Keratinocyte (primary cell): Measurements from ENCODE around the gene MME. TPM values are rescaled to one million over a fixed set of nuclear protein-coding genes. Genes with fewer than 3 reads are reported as not detected.

Experiments
- DNase-seq: peaks from one replicate; pipeline ENCODE4 v3.0.0-alpha.2; 2011; ENCODE audit warnings: low read depth, missing footprints, low spot score
- FAIRE-seq: peaks from 2 replicates; lab custom pipeline; 2011; peaks lifted over from hg19 to GRCh38; lab: Jason Lieb, UNC
- H2AFZ ChIP-seq: 2 replicates; pipeline ENCODE4 v1.6.0; 2012; ENCODE audit warnings: low read length, control low read depth, inconsistent platforms; ENCODE audit not compliant: control insufficient read depth
- H3K27ac ChIP-seq: 2 replicates; pipeline ENCODE4 v1.5.1; 2011; ENCODE audit warnings: low read length; ENCODE audit not compliant: control insufficient read depth, insufficient read depth
- H3K27me3 ChIP-seq: 3 replicates; pipeline ENCODE4 v1.6.0; 2011; ENCODE audit warnings: low read length; ENCODE audit not compliant: control insufficient read depth, insufficient read depth; ENCODE audit errors: extremely low read depth
- H3K36me3 ChIP-seq, 2 experiments: 2 replicates in 1 of 2; 3 replicates in 1 of 2; pipeline ENCODE4 v1.5.1; 2011; ENCODE audit warnings: low read length in 2 of 2, mild to moderate bottlenecking in 1 of 2; ENCODE audit not compliant: control insufficient read depth in 2 of 2, insufficient read depth in 2 of 2; ENCODE audit errors: extremely low read depth in 1 of 2
- H3K4me1 ChIP-seq: 3 replicates; pipeline ENCODE4 v1.5.1; 2011; ENCODE audit warnings: low read length; ENCODE audit not compliant: control insufficient read depth, insufficient read depth; ENCODE audit errors: extremely low read depth
- H3K4me2 ChIP-seq: 3 replicates; pipeline ENCODE4 v1.6.0; 2011; ENCODE audit warnings: low read depth, low read length; ENCODE audit not compliant: control insufficient read depth, insufficient read depth; ENCODE audit errors: extremely low read depth
- H3K4me3 ChIP-seq, 3 experiments: fragments of 200-600 bp in 1 of 3; sonication (generic) in 1 of 3; 2 replicates in 2 of 3; 3 replicates in 1 of 3; pipeline ENCODE4 v1.5.1; 2011 to 2016; ENCODE audit warnings: low read length in 3 of 3, mild to moderate bottlenecking in 3 of 3, control low read depth in 2 of 3, inconsistent platforms in 1 of 3, low read depth in 1 of 3, mixed read lengths in 1 of 3, mixed run types in 1 of 3, moderate library complexity in 1 of 3; ENCODE audit not compliant: control insufficient read depth in 2 of 3, insufficient read depth in 2 of 3; ENCODE audit errors: extremely low read depth in 1 of 3
- H3K79me2 ChIP-seq: 2 replicates; pipeline ENCODE4 v1.6.0; 2012; ENCODE audit warnings: low read length; ENCODE audit not compliant: control insufficient read depth, insufficient read depth
- H3K9ac ChIP-seq: 3 replicates; pipeline ENCODE4 v1.6.0; 2011; ENCODE audit warnings: low read length; ENCODE audit not compliant: control insufficient read depth, insufficient read depth; ENCODE audit errors: extremely low read depth
- H3K9me1 ChIP-seq: 3 replicates; pipeline ENCODE4 v1.6.0; 2011; ENCODE audit warnings: low read length; ENCODE audit not compliant: control insufficient read depth, insufficient read depth; ENCODE audit errors: extremely low read depth
- H3K9me3 ChIP-seq: 2 replicates; pipeline ENCODE4 v1.5.1; 2012; ENCODE audit warnings: low read depth, low read length; ENCODE audit not compliant: control insufficient read depth
- H4K20me1 ChIP-seq: 3 replicates; pipeline ENCODE4 v1.6.0; 2011; ENCODE audit warnings: low read length; ENCODE audit not compliant: control insufficient read depth, insufficient read depth; ENCODE audit errors: extremely low read depth
- CTCF ChIP-seq, 3 experiments: IDR thresholded peaks in 1 of 3; conservative IDR thresholded peaks in 1 of 3; optimal IDR thresholded peaks in 1 of 3; 2 replicates in 2 of 3; 3 replicates in 1 of 3; pipeline versions ENCODE3 to v1.5.1; 2011; ENCODE audit warnings: low read length in 3 of 3, mild to moderate bottlenecking in 3 of 3, moderate library complexity in 2 of 3, control low read depth in 1 of 3, inconsistent platforms in 1 of 3; ENCODE audit not compliant: insufficient read depth in 2 of 3; ENCODE audit errors: extremely low read depth in 1 of 3
- EZH2 ChIP-seq: IDR thresholded peaks from one replicate; pipeline ENCODE4 v1.6.1; 2012; ENCODE audit warnings: inconsistent platforms, mild to moderate bottlenecking, low read length, moderate library complexity
- dilution Hi-C: fragments of 300-500 bp; cut with MboI; formaldehyde crosslinking; loops from one replicate; pipeline ENCODE4 v1.7.0; 2020; ENCODE audit warnings: low sequenced_read_pairs; ENCODE audit not compliant: extremely low pct_ligation_motif_present
- polyA plus RNA-seq, 5 experiments: library from polyadenylated mRNA; depleted of rRNA in 3 of 5; stranded (reverse) in 3 of 5; stranded (forward) in 1 of 5; unstranded in 1 of 5; fragments of >200 nt; gene quantifications; 1 replicate in 1 of 5; 2 replicates in 3 of 5; 3 replicates in 1 of 5; pipeline versions ENCODE4 v1.2.1 to v1.2.3, GENCODE V29; 2011 to 2012; ENCODE audit warnings: missing spikeins in 2 of 5, low read depth in 1 of 5, low replicate concordance in 1 of 5

Gene MME
- polyA plus RNA-seq, 1 donor (not counting 4 experiments of a cell fraction or from before 2014, with no cell fraction given): 2.0 TPM

- Histone ChIP-seq H2AFZ (no peak overlapping the region), H3K79me2 (no peaks in the 10 kb centered on the region), H3K9ac (no peak overlapping the region), H3K4me1 (no peaks in the 10 kb centered on the region), H4K20me1 (no peaks in the 10 kb centered on the region), H3K4me3 (no peak overlapping the region), H3K9me3 (no peaks in the 10 kb centered on the region), H3K27me3 (no peaks in the 10 kb centered on the region), H3K4me2 (no peak overlapping the region), H3K27ac (no peak overlapping the region), H3K9me1 (no peaks in the 10 kb centered on the region), H3K36me3 (no peaks in the 10 kb centered on the region)
- TF ChIP-seq EZH2 (no peak), CTCF (optimal IDR thresholded peaks at IDR 0.05 in 1 of 3, IDR thresholded peaks at IDR 0.05 in 1 of 3, conservative IDR thresholded peaks at IDR 0.05 in 1 of 3; ENCODE audit: extremely low read depth in 1 of 3, insufficient read depth in 2 of 3, low read length in 3 of 3) (no peak)
- no peak for DNase-seq
- FAIRE-seq: no peak
- dilution Hi-C loops: no loop called here
These were observed 8.7 kb downstream of the MME start for GRCh38 chr3:155088706-155089345.

- H3K4me3 ChIP-seq: no peak overlapping the region
- FAIRE-seq (no peak), DNase-seq (no peak)
- no peak overlapping the region for H3K9ac ChIP-seq
- TF ChIP-seq CTCF (optimal IDR thresholded peaks at IDR 0.05 in 1 of 3, IDR thresholded peaks at IDR 0.05 in 1 of 3, conservative IDR thresholded peaks at IDR 0.05 in 1 of 3; ENCODE audit: extremely low read depth in 1 of 3, insufficient read depth in 2 of 3, low read length in 3 of 3): no peak
- TF ChIP-seq EZH2: no peak
- no peaks in the 10 kb centered on the region for H3K9me1 ChIP-seq
- no peaks in the 10 kb centered on the region for H3K9me3 ChIP-seq
- H3K36me3 ChIP-seq: no peaks in the 10 kb centered on the region
- dilution Hi-C loops: no loop called here
- no peak overlapping the region for H2AFZ ChIP-seq
- no peaks in the 10 kb centered on the region for H3K27me3 ChIP-seq
- no peak overlapping the region for H3K4me2 ChIP-seq
- no peaks in the 10 kb centered on the region for H3K79me2 ChIP-seq
- H3K27ac ChIP-seq: no peak overlapping the region
- no peaks in the 10 kb centered on the region for H3K4me1 ChIP-seq
- H4K20me1 ChIP-seq: no peaks in the 10 kb centered on the region
These were observed 9.4 kb downstream of the MME start for GRCh38 chr3:155089495-155089894.
